Kidney glomerular epithelial cell (primary cell): ENCODE measurements around the gene RNASE9.
"Not testable (repeated sequence)": the region's sequence is repeated elsewhere in the genome, so short reads cannot be mapped to it uniquely, and the experiment has no call there.

Source experiments
- DNase-seq: peaks from one replicate; lab custom pipeline; 2025; lab: John Stamatoyannopoulos, UW

The RNASE9 gene

DNA sequence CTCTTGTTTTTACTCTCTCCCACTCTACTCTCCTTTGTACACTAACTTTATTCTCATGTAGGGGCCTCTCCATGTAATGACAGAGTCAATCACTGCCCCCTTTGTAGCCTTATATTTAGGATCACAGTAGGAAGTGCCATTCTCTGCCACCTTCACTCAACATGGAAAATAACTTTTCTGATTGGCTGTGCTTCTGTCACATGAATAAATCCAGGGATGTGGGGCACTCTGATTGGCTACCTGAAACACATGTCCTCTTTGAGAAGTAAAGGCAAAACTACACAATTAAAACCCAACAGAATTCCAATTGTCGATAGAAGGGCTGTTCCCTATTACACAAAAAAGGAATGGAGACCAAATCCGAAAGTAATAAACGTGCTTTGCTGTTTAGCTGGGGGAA lies at the start of gene RNASE9:
RNASE9 (minus strand) TSS at position 87 of the 400 bp plus-strand sequence.
- DNase-seq, result no peak

DNA sequence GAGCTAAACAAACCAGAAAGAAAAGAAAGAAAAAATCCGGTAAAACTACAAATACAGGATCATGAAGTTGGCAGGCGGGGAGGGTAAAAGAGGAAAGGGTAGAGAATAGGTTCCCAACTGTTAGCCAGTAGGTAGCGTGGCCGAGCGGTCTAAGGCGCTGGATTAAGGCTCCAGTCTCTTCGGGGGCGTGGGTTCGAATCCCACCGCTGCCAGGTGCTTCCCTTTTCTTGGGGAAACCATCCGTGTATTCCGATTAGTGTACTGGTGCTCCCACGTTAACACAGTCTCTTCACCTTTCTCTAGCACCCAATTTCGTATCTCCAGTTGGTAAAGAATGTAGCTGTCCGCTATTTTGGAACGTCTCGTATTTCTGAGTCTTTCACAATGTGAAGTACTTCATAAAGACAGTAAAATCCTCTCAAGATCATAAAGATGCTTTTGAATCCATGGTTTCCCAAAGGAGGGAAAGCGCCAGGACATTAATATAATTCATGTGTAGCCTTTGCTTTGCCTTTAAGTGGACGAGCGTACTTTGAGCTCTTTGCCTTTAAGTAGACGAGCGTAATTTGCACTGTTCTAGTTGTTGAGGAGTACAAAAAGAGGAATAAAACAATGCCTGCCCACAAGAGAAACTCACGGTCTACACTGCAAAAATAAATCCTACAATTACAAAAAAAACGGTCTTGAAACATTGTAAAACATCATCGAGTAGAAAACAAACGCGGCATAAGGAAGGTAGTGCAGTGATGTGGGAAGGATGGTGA lies 49.3 kb upstream of the RNASE9 start:
- peak; percentile 80 for DNase-seq

DNA sequence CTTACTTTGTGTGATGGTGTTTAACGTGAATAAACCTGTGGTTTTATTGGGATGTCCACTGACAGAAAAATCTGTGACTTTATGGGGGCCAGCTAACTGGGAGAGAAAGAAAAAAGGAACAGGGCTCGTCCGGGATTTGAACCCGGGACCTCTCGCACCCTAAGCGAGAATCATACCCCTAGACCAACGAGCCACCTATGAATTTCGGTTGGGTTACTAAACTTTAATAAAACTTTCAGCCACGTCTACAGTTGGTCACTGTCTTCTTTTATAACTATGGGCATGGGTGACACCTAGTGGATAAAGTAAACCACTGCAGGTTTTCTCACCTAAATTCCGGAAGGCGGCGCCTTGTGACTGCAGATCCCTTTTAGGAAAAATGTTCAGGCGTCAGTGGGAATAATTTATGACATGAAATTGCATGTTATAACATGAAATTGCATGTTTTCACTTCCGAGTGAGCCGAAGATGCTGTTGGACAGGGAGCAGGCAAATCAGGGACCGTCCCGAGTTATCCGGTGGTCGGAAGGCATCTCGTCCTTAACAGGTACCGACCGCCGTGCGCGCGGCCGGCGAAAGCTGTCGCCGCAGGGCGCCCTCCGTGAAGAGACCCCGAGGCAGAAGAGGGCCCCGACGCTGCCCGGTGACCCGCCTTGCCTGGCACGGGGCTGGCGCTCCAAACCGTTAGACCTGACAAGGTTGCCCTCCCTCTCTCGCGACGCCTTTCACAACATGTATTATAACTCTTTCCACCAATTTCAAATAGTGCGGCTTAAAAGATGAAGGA lies 48.6 kb upstream of the RNASE9 start:
- DNase-seq, result peak; percentile 91

DNA sequence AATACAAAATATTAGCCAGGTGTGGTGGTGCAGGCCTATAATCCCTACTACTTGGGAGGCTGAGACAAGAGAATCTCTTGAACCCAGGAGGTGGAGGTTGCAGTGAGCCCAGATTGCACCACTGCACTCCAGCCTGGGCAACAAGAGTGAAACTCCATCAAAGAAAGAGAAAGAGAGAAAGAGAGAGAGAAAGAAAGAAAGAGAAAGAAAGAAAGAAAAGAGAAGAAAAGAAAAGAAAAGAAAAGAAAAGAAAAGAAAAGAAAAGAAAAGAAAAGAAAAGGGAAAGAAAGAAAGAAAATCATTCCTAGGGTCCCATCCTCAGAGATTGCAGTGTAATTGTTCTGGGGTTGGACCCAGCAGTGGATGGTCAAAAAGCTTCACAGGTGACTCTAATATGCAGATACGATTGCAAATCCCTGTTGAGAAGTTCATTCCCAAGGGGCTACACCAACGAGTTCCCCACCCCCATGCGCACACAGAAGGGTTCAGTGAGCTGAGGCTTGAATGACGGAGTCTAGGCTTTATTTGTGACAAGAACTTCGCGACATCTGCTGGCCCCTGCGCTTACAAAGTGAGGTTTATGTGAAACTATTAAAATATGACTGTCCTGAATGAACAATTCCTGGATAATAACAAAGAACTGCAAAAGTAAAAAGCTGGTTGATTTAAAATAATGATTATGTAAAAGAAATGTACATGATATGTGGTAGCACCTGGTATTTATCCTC lies 47.7 kb upstream of the RNASE9 start:
- DNase-seq, result no peak

DNA sequence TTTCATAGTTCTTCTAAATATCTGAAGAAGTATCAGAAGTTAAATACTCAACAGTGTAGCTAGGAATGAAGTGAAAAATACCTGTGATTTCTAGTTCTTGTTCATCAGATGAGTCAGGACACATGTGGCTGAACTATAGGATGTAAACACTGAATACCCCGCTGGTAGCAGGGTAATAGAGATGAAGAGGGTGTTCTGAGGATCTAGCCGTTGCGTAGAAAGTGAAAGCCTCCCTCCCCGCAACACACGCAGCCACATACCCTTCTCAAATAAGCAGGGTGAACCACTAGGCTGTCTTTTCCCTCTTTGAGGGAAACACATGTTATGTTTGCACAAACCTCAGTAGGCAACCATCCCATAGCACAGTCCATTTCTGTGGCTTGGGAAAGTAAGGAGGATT lies 46.8 kb upstream of the RNASE9 start:
- no peak for DNase-seq

DNA sequence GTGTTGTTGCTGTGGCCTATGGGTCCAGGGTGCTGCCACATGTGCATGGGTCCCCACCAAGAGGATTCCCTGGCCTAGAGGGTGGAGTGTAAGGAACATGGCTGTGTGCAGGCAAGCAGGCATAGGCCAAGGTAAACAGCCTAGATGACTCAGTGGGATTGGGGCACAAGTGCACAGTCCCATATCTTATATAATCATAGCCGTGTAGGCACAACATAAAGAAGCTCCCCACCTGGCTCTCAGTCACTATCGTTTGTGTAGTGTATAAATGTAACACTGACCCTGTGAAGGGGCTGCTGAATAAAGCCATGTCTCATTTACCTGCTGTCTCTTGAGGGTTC lies 46.0 kb upstream of the RNASE9 start:
- no peak for DNase-seq

DNA sequence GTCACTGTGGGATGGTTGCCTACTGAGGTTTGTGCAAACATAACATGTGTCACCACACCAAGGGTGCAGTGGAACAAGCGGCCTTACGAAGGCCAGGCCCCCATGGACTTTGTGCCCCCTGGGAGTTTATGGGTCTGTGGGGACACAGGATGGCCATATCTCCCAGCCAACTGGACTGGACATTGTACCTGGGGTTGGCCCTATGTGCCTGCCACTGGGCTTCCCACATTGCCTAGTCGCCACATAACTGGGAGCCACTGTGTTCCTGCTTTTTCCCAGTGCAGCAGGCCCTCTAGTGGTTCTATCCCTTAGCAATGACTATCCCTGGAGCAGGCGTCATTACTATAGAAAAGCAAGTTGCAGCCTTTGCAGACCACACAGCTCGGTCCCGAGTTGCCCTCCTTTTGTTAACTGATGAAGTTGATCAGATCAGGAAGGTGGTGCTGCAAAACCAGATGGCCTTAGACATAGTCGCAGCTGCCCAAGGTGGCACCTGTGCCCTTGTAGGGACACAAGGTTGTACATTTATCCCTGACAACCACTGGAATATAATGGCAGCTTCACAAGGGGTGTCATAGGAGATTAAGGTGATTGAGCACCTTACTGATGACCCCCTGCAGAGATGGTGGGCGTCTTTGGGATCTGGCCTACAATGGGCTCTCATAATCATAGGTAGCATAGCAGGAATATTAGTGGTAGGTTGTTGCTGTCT lies 45.5 kb upstream of the RNASE9 start:
- peak; percentile 1 for DNase-seq

DNA sequence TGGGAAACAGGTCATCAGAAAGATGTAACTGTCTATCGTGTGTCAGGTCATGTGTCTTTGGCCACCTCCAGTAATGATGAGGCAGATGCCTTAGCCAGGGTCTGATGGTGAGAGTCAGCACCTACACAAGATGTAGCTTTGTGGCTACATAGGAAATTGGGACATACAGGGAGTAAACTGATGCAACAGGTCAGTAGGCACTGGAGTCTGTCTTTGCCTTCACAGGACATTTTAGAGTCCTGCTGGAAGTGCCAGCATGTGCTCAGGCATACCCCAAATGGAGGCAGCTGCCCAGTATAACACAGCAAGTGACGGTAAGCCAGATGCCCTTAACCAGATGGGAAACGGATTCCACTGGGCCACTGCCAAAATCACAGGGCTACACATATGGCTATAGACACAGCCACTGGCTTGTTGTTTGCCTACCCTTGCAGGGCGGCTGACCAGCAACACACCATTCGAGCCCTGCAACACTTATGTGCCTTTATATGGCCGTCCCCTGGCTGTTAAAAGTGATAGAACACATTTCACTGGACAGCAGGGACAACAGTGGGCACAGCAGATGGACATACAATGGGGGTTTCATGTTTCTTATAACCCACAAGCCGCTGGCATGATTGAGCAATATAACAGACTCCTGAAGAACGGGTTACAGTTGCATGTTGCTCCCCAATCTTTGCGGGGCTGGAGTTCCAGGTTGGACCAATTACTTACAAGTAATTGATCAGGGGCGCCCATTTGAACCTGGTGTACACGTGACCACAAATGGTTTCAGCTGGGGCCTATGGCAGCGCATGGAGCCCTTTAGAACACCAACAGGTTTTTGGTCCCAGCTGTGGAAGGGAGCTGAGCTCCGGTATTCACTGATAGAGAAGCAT lies 43.2 kb upstream of the RNASE9 start:
- DNase-seq, result no peak

DNA sequence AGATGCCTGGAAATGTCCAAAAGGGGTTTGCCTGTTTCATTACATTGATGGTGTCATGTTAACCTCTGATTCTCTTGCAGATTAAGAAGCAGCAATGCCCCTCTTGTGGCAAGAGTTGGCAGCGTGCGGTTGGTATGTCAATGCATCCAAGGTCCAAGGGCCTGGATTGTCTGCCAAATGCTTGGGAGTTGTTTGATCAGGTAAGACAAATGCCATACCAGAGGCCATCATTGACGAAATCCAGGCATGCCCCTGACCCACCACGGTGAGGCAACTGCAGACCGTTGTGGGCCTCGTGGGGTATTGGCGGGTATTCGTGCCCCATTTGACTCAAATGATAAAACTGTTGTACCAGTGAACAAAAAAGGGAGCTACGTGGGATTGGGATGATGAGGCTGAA lies 41.7 kb upstream of the RNASE9 start:
- no peak for DNase-seq

DNA sequence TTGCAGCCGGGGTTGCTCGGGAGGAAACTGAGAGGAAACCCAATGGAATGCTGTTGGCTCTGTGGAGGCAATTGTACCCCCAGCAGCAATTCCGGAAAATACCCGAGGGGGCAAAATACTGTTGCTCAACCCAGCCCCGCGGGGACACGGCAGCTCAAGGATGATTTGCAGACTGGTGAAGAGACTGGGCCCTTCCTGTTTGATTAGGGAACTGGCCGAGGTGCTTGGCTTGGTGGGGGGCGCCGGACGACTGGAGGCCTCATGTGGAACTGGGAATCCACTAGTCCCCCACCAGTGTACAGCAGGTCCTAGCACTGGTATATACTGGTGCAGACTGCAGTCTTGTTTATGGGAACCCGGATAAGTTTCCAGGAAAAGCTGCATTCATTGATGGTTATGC lies 40.7 kb upstream of the RNASE9 start:
- DNase-seq, result no peak

DNA sequence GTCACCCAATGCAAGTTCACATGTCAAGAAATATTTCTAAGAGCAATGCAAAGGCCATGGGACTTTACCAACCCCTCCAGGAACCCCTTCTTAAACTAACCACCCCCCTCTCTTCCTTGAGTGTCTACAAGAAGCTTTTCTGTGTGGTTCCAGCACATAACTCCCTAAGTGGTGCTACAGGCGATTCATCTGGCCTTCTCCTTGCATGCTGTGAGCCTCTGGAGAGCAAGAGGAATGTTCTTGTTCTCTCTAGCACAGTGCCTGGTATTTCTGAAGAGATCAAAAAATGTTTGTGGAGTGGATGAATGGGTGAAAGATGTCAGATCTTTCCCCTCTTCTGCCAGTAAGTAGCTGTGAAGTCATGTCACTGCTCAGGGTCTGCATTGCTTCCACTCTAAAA lies 36.3 kb upstream of the RNASE9 start:
- no peak for DNase-seq

DNA sequence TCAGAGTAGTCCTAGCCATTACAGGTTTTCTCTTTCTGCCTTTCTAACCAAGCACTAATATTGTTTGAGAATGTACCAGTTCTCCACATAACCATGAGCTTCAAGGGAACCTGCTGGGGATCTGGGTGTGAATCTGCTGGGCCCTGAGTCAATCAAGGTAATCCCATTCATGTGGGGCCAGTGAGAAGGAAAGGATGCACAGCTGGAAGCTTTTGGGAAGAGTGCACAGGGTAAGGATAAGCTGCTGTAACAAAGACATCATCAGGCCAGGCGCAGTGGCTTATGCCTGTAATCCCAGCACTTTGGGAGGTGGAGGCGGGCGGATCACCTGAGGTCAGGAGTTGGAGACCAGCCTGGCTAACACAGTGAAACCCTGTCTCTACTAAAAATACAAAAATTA lies 34.9 kb upstream of the RNASE9 start:
- DNase-seq, result not testable (repeated sequence)

DNA sequence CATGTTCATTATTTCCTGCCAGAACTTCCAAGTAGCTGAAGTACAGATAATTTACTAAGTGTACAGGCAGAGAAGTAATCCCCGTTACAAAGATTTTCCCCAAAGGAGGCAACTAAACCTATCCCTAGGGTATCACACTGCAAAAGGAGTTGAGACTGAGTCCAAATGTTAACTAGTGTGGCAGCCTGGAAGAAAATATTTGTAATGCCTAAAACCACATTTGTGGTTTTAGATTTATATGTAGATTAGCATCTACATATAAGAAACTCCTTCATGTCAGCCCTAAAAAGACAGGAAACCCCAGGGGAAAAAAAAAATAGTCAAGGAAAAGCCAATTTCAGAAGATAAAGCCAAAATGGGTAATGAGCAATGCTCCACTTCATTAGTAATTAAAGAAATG lies 31.7 kb upstream of the RNASE9 start:
- DNase-seq, result no peak

DNA sequence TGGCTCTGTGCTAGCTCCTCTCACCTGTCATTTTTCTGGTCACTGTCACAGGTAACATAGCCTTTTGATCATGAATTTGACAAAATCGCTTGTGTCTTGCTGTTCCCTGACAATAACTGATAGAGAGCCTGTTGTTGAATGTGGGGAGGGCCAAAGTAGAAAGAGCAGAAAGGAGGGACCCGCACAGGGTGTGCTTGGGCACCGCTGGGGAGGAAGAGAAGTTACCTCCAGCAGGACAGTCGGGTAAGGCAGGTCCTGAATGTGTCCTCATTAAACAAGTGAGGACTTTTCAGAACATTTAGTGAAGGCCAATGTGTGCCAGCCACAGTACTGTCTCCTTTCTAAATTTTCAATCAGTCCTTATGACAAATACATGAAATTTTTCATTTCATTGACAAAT lies 30.4 kb upstream of the RNASE9 start, which contains the start of gene RNASE12:
RNASE12 (minus strand) TSS at position 142 of the 400 bp plus-strand sequence. CDS start 653 bp downstream, outside the sequence.
- no peak for DNase-seq

DNA sequence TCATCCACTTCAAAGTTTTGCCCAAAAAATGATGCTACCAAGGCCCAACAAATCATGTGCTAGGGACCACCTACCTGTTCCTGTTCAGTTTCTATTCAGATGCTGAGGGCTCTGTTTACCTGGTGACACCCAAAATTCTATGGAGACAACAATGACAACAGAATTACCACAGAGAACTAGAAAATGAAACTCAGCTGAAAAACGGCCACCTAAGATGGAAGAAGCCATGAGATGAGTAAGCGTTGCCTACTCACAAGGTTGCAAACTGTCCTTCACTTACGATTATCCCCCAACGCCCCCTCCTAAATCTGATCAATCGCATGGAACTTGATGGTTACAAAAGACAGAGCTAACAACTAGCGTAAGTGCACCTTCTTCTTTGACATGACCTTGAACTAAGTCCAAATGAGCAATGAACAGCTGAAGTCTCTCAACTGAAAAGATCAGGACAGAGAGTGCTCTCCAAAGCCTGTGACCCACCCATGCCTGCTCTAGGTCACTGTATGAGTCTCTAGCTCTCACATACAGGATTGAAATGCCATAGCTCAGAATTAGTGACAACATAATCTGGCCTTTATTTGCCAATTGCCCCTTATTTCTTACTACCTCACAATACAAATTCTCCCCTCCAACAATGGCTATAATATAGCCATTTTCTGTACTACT lies 26.8 kb upstream of the RNASE9 start, which contains the start of gene RNASE11:
RNASE11 (minus strand) TSS at position 513 of the 666 bp plus-strand sequence.
- no peak for DNase-seq

DNA sequence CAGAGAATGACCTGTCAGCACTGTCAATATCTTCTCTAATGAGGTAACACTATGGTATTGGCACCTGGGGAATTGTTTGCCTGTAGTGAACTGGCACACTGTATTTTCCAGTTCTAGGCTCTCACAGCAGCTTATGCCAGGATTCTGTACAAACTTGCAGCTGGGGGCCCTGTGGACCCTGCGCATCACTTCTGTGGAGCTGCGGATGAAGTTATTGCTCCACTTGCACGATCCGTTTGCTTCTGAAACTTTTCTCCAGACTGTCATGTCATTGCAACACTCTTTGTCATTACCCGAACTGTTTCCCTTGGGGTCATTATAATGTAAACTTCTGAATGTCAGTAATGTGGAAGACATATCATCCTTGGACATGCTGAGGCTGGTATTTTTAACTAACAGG lies 23.1 kb upstream of the RNASE9 start:
- DNase-seq, result no peak

DNA sequence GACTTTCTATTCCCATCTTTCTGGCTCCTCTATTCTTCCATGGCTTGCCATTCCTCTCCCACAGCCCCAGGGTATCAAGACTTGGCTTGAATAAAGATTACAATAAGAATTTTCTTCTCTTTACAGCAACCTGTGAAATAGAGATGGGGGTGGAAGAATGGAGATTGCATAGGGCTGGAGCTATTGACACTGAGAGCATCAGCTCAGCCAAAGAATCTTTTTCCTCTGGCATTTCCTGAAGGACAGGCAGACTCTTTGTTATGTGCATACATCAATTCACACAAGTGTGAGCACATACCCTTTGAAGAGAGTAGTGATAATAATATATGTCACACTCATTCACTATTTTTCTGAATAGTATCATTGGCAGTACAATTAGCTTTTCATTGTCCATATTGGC lies 22.3 kb upstream of the RNASE9 start:
- DNase-seq, result no peak

DNA sequence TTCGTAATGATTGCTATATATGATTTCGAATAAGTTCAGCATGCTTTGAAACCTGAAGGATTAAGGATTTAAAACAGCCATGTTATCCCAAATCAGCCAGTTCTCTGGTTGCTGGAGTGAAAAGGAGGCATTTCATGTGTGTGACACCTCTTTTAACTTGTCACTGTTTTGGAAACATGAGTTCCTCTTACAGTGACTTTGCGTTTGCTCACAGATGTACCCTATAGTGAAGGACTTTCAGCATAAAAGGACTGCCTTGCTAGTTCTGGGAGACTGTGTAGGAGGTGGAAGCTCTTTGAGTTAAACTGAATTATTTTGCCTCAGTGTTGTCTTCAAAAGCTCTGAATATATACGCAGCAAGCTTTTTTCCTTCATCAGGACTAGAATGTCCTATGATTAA lies 19.4 kb upstream of the RNASE9 start:
- DNase-seq, result no peak

DNA sequence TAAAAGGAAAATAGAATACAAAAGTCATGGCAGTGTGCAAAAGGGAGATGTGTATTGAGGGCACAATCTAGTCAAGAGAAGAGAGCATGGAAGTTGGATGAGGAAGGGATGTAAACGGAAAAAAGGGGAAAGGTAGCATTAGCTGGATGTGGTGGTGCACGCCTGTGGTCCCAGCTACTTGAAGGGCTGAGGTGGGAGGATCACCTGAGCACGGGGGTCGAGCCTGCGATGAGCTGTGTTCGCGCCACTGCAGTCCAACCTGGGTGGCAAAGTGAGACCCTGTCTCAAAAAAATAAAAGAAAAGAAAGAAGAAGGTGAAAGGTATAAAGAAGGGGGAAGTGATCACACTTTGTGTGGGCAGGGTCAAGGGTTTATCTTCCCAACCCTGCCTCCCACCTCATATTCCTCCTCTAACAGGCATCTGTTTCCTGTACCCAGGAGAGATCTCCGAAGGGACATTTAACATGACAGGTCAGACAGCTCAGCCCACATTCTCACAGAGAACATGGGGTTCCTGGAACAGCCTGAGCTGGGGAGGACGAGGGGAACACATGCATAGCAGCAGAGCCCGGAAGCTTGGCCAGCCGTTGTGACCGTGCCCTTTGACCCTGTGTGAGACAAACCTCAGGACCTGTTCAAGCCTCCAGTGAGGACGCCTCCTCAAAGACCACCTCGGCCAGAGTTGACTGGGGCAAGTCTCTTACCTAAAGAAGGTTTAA lies 18.1 kb upstream of the RNASE9 start:
- no peak for DNase-seq

DNA sequence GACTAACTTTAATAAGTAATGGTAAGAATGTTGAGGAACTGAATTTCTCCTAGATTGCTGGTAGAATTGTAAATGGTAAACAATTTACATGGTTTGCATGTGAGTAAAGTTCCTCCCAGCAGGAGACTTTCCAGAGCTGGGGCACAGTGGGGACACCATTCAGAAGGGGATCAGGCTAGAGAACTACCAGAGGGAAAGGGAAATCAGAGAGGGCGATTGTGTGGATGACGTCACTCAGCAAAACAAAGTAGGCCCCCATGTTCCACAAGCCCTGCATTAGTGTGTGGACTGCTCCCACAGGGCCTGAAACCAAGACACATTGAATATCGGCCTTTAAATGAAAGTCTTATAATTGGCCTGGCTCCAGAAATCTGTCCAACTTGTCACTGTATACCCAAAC lies 17.5 kb upstream of the RNASE9 start:
- DNase-seq, result no peak
